Superior temporal gyrus (tissue), 1 donor: ENCODE data around the gene FAM78B.

Source experiments
- DNase-seq: peaks from one replicate; pipeline ENCODE4 v3.0.0-alpha.2; 2016; ENCODE audit errors: extremely low spot score

FAM78B gene

DNA sequence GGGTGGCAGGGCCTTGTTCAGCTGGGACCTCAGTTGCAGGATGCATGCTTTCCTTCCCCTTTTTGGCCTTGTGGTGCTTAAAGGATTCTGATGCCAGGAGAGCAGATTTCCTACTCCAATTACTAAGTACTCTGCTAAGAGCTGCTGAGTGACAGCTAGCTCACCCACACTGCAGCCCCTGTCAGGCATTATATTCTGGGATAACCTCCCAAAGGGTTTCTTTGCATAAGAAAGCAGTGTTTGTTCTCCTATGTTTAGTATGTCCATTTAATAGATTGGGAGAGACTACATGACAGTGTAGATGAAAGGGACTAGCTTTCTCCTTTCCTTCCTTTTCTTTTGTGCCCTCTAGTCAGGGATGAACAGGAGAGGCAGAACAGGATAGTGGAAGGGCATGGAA, 100.7 kb downstream of the FAM78B start:
- no peak for DNase-seq

DNA sequence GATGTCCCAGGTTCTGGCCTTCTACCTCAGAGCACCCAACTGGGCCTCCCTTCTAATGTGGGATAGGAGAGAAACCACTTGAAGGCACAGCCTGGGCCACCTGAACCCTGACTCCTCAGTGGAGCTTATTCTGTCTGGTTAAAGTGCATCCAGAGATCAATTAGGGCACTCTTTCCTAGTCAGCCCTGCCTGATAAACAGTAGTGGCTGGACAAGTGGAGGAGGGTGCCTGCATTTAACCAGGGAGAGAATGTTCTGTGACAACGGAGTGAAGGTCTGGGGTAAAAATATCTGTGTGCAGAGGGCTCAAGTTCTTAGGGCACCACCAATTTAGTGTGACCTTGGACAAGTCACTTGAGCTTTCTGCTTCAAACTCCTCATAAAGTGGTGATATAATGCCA, 101.8 kb downstream of the FAM78B start:
- DNase-seq: no peak

DNA sequence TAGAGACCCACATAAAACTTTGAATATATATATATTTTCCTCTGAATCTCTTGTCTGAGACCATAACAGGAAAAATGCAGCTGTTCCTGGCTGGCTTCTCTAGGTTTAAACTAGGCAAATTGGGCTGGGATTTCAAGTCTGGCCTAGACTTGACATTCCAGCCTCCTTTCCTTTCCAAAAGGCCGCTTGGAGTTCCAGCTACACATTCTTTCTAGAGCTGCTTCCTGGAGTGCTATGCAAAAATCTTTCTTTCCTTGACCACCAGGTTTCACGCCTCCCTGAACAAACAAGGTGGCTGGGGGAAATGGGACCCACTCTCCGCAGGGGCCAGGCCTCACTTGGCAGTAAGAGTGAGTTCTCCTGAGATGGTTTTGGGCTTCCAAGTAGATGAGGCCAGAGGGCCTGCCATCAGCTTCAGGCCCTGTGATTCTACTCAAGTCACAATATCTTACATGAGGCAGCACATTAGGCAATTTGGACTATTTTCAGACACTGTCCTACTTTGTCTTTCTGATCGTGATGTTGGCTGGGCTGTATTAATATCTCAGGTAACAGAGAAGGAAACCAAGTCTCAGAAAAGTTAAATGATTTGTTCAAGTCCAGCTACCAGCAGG, 102.4 kb downstream of the FAM78B start:
- DNase-seq: no peak

DNA sequence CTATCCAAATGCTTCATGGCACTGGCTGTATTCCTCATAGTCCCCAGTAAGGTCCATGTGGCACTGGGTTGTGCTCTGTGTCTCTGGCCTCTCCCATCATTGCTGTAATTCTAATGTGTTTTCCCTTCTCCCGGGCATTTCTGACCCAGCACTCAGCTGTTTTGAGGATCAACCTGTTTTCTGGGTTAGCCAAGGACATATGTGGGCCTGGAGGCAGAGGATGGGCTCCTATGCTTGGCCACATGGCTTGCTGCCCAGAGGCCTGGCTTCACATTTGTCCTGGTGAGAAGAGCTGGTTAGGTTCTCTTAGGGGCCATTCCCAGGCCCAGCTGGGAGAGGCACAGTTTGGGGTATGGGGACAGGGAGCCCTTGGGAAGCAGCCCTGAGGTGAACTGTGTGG, 103.1 kb downstream of the FAM78B start:
- DNase-seq: no peak

DNA sequence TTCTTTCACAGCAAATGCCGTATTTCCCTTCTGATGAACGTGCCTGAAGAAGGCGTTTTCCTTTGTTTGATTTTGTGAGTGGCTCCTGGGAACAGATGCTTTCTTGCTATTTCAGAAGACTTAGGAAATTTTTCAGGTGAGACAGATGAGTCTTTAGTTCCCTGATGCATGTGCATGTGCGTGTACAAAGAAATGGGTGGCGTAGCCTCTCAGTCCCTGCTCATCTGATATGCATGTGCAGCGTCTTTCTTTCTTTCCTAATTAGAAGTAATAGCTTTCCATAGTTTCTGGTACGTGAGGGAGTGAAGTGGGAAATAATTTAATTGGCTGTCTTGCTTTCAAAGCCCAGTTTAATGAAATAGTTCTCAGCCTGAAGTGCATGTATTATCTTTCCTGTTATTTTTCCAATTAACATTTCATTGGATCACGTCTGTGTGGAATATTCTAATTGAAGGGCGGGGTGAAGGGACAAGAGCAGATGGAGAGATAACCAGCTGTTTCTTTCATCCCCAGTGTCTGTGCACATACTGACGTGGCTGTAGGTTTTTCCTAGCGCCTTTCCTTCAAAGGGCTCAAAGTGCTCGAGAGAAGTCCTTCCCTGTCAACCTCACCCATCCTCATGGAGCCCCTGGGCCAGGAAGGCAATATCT, 104.3 kb downstream of the FAM78B start:
- DNase-seq: no peak

DNA sequence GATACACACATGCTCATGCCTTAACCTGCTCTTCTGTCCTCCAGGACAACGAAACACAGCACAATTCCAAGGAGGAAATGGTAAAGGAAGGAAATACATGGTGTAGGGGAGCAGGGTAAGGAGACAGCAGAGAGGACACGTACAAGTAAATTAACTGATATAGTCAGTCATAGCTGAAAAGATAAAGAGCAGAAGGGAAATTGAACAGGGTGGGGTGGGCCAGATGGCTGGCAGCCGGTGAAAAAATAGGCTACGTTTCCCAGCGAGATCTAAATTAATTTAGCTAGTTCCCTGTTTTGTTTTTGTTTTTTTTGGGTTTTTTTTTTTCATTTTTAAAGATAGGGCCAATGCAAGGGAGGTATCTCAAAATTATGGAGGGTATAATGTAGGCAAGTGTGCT, 109.2 kb downstream of the FAM78B start:
- DNase-seq: no peak

DNA sequence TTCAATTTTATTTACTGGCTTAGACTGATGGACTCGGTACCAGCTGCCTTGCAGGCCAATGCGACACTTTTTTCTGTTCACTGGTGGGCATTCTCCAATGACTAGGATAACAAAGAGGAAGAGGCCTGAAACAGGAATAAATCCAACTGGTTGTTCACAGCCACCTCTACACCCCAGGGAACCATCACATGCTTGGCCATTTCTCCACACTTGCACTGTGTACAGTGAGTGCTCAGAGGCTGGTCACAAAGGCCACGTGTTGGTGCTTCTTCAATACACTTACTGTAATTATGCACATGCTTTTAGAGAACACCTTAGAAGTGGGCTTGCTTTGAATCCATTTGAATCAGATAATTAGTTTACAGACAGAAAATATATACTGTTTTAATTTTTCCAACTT, 113.4 kb downstream of the FAM78B start:
- DNase-seq: no peak

DNA sequence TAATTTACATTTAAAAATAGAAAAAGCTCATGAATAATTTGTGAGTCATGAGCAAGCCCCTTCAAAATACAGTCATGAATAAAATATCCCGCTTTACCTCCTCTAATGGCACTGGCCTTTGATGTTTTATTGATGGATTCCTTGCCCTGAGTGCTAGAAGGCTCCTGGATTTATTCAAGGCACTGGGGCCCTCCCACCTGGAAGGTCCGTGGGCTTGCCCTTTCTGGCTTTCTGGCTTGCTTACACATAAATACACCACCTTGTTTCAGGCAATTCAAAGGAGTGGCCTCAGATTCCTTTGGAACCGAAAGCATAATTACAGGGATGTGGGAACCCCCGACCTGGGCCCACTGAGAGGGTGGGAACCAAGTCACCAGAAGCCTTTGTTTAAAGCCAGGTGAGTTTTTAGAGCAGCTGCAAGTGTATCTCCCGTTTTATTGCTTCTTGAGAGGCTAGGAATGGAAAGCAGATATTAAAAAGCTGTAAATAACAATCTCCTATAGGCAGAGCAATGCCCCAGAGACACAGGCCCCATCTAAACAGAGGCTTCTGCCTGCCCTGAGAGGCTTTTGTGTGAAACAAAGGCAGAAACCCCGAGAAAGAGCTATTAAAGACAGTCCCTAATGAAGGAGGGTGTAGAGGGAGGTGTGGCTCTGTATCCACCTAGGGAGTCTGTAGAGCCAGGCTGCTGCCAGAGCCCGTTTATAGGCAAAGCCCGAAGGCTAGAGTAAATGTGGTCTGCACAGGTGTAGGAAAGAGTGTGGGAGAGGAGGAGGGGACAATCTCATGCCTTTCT, 126.4 kb downstream of the FAM78B start:
- DNase-seq: no peak

DNA sequence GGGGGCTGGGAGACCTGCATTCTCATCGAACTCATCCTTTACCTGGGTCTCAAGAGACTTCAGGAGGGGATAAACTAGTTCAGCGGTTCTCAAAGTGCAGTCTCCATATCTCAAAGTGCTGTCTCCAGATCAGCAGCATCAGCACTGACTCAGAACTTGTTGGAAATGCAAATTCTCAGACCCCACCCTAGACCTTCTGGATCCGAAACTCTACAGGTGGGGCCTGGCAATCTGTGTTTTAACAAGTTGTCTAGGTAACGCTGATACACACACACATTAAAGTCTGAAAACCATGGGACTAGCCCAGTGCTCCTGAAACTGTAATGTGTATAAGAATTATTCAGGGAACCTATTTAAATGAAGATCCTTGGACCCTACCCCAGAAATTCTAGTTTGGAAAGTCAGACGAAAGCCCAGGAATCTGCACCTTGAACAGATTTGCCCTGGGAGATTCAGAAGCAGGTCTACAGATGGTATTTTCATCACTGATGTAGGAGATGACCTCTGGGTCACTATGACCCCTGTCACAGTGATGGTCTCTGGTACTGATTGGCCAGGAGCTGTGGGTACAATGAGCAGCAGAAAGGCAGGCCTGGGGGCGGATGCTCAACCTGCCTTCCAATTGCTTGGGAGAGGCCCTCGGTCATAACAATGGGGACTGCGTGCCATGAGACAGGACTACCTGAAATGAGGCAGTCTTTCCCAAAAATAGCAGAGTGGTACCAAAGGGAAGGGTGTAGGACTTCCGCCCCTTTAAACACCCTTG, 127.2 kb downstream of the FAM78B start:
- no peak for DNase-seq

DNA sequence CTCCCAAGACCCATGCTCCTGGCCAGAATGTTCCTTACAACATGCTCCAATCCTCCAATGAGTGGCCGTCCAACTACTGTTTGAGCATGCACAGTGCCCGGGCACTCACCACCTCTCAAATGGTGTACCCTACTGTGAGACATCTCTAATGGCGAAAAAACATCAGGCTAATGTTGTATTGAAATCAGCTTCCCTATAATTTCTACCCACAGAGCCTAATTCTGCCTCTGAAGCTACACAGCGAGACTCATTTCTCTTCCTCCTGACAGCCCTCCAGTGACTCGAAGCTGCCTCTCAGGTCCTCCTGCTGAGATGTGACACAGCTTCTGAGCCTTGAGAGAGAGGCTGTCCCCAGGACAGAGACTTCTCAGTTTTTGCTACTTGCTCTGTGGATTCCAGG, 130.7 kb downstream of the FAM78B start:
- DNase-seq: no peak

DNA sequence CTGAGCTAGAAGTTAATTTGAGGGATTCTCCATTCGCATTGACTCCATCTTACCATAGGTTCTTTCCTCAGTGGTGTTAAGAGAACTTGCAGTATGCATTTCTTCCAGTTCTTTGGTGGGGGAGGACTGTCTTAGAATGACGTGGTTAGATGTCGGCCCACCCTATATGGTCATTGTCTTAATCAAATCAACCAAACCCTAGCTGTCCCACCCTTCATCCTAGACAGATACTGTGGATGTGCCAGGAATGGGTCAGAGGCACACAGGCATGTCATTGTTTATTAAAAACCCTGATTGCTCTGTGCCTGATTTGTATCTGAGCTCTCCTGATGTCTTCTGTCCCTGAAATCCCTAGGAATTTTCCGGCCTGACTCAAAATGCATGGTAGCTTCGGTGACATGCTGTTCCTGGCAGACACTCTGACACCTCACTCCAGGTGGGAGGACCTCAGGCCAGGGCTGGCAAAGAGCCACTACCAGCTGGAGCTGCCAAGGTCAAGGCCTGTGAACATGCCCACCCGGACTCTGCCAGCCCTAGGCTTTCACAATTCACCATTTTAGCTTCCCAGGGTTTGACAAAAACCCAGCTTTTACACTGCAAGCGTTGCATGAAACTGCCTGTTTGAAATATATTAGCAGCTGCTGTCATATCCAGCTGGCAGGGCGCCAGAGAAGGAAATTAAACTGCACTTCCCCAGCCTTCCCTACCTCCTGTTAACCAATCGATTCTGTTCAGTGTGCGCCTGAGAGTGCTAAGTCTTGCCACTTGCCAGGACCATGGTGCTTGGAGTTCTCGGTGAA, 134.0 kb downstream of the FAM78B start:
- no peak for DNase-seq

DNA sequence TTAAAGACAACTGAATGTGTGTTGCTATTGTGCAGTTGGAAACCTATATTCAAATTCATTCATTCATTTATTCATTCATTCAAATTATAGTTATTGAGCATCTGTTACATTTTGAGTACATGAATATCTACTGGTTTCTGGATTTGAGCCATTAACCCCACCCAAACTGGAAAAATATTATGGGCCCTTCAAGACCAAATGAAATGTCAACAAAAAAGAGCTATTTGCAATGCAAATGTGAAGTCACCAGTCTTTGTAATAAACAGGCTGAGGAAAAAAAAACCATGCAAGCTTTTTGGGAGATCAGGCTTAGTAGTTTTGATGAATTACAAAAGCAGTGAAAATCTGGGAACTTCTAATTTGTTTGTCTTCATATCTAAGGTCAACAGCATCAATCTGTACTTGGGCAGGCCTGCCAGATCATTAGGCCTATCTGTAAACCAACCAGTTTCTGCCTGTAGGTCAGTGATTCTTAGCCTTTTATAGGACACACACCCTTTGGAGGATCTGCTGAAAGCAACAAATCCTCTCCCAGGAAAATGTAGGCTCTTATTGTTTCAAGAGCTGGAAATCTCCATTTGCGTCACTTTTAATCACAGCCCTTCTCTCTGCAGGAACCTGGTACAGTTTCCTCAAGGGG, 134.7 kb downstream of the FAM78B start:
- DNase-seq: no peak

DNA sequence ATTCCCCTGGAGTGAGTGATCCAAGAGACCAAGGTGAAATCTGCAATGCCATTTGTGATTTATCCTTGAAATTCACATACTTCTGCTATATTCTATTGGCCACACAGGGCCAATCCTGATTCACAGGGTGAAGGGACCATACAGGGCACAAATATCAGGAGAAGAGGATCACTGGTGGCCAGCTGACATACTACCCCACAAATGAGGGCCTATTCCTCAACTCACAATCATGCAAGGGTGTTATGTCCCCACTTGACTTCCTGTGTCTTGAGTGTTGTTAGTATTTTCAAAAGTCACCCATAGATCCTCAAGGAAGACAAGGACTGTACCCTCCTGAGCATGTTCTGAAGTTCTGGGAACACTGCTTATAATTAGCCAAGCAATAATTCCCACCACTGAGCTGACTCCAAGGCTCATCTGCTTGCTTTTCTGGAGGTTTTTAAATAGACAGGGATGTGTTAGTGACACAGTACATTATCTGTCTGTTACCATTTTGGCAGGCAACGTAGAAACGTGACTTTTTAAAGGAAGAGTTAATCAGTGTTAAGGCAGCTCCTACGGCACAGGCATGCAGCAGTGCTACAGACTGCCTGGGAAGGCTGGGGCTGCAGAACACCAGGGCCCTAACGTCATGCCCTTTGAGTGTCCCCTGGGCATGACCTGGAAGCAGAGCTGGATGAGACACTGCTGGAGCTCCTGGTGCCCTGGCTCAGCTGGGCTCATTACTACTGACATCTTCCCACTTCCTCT, 137.4 kb downstream of the FAM78B start:
- DNase-seq: peak; percentile 25

DNA sequence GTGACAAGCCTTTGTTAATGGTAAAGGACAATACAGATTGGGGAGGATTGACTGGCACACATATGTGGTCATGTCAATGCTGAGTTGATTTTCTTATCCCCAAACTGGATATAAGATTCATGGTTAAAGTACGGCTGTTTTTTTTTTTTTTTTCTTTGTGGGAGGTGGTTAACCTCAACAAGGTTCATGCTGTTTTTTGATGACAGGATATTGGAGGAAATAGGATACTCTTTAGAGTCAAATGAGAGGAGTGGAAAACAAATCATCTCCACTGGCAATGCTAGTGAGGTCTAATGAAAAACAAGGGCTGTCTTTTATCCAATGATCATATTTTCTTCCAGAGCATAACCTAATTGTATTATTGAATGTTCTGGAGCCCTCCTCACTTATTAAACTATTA, 140.2 kb downstream of the FAM78B start:
- DNase-seq: no peak

DNA sequence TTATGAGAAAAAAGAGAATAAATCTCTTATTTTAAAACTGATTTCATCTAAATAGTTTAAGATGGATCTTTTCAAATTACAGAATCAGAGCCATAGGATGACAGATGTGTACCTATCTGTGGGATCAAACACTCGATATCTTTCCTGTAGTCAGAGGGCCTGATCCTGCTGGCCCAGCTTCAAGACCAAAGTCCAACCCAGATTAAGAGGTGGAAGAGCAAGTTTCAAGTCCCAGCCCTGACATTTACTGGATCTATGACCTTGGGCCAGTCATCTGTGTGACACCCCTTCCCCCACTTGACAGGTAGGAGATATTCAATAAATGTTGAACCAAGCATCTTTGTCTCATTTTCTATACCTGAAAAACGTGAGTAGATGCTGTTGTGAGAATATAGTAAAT, 140.7 kb downstream of the FAM78B start:
- DNase-seq: no peak

DNA sequence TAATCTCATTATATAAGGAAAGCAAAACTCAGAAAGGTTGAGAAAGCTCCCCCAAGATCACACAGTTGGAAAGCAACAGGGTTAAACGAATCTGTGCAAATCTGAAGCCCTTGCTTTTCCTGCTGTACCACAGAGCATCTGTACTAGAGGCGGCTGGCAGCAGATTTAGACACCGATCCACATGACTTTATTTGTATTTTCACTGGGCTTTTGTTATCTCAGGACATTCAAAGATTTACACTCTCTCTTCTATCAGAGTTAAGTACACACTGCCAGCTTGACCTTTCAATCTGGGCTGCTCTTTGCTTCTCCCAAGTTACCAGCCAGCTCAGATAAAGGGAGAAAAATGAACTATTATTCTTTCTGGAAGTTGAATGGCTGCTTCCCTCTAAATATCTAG, 146.6 kb downstream of the FAM78B start:
- no peak for DNase-seq
